ENCODE data around the gene H2BK1.

GRCh38 chr7:151246102-151246850 lies 36.0 kb upstream of the H2BK1 start:
- TF ChIP-seq CTCF (IDR thresholded peaks at IDR 0.05) = no peak
- TF ChIP-seq POLR2A (IDR thresholded peaks at IDR 0.05) = no peak

Measured in right lobe of liver (tissue), 4 donors.